PC-9 (cell line): ENCODE results near the gene TIGAR. TPM values are rescaled to one million over a fixed set of nuclear protein-coding genes. Genes with fewer than 3 reads are reported as not detected.

ENCODE experiments used
- BruUV-seq: library from RNA; stranded (reverse); fragments of 400-500 nt; replicated peaks from 2 replicates; lab custom pipeline; 2021; lab: Mats Ljungman, UMichigan
- CTCF ChIA-PET: fragments of 300-600 bp; sonication (Branson Sonifier 250); formaldehyde crosslinking; loops from one replicate; lab custom pipeline; 2022; ENCODE audit warnings: antibody characterized with exemption; lab: Charles Lee
- POLR2A ChIA-PET: fragments of 300-600 bp; sonication (Branson Sonifier 250); formaldehyde crosslinking; loops from one replicate; lab custom pipeline; 2022; ENCODE audit warnings: antibody characterized with exemption; ENCODE audit not compliant: unreplicated experiment; lab: Charles Lee
- DNase-seq, 2 experiments: peaks; one replicate each; pipeline versions ENCODE4 v3.0.0 to v3.0.0-alpha.2; 2015 to 2022; ENCODE audit warnings: mixed read lengths in 1 of 2
- H2AFZ ChIP-seq: fragments of 200-600 bp; sonication (generic); 2 replicates; pipeline ENCODE4 v1.8.1; 2017; ENCODE audit warnings: antibody characterized with exemption
- H3F3A ChIP-seq: fragments of 200-600 bp; sonication (generic); 2 replicates; pipeline ENCODE4 v1.8.1; 2017; ENCODE audit warnings: antibody characterized with exemption, mild to moderate bottlenecking, low read depth; ENCODE audit not compliant: insufficient read depth
- H3K27ac ChIP-seq: fragments of 200-600 bp; sonication (generic); 2 replicates; pipeline ENCODE4 v1.6.1; 2016; ENCODE audit warnings: mixed run types
- H3K27me3 ChIP-seq: fragments of 200-600 bp; sonication (generic); 2 replicates; pipeline ENCODE4 v1.6.1; 2016; ENCODE audit warnings: low read depth, mixed run types; ENCODE audit not compliant: insufficient read depth
- H3K36me3 ChIP-seq: fragments of 200-600 bp; sonication (generic); 2 replicates; pipeline ENCODE4 v1.6.1; 2016; ENCODE audit warnings: low read depth, mixed run types
- H3K4me1 ChIP-seq: fragments of 200-600 bp; sonication (generic); replicated peaks from 2 replicates; pipeline ENCODE4 v1.6.1; 2016; ENCODE audit warnings: mixed run types; ENCODE audit not compliant: insufficient read depth
- H3K4me2 ChIP-seq: fragments of 200-600 bp; sonication (generic); 2 replicates; pipeline ENCODE4 v1.6.1; 2017; ENCODE audit warnings: mixed run types
- H3K4me3 ChIP-seq: fragments of 200-600 bp; sonication (generic); 2 replicates; pipeline ENCODE4 v1.6.1; 2016; ENCODE audit warnings: mixed run types
- H3K79me2 ChIP-seq: fragments of 200-600 bp; sonication (generic); 2 replicates; pipeline ENCODE4 v1.6.1; 2017; ENCODE audit warnings: low read depth, mixed run types
- H3K9me2 ChIP-seq: fragments of 200-600 bp; sonication (generic); 2 replicates; pipeline ENCODE4 v1.8.1; 2017; ENCODE audit warnings: mild to moderate bottlenecking; ENCODE audit not compliant: insufficient read depth
- H3K9me3 ChIP-seq: fragments of 200-600 bp; sonication (generic); 2 replicates; pipeline ENCODE4 v1.8.1; 2016; ENCODE audit warnings: low read depth; ENCODE audit not compliant: insufficient read depth
- H4K20me1 ChIP-seq: fragments of 200-600 bp; sonication (generic); 2 replicates; pipeline ENCODE4 v1.8.1; 2017; ENCODE audit not compliant: insufficient read depth
- CTCF ChIP-seq: fragments of 200-600 bp; sonication (generic); conservative IDR thresholded peaks from 2 replicates; pipeline ENCODE4 v1.6.1; 2017; ENCODE audit warnings: mixed run types, antibody characterized with exemption, mild to moderate bottlenecking, moderate library complexity
- EZH2 ChIP-seq: fragments of 200-600 bp; sonication (generic); IDR thresholded peaks from 2 replicates; pipeline ENCODE4 v1.8.0; 2017; ENCODE audit warnings: antibody characterized with exemption, low read depth
- intact Hi-C: fragments of 100-400 bp; cut with micrococcal nuclease; formaldehyde crosslinking; loops from one replicate; pipeline ENCODE4 v1.10.0; 2022; ENCODE audit not compliant: unreplicated experiment
- total RNA-seq: library from RNA; stranded (reverse); gene quantifications from 2 replicates; pipeline ENCODE4 v1.2.3, GENCODE V29; 2021

Gene TIGAR
- total RNA-seq, 1 experiment from 2014 or later: 13.2 TPM

- TF ChIP-seq EZH2 (no peak), CTCF (no peak)
- Histone ChIP-seq H4K20me1 (no peaks in the 10 kb centered on the region), H3K27ac (no peak overlapping the region), H3K4me1 (no peaks in the 10 kb centered on the region), H3K9me3 (no peaks in the 10 kb centered on the region), H3K36me3 (no peaks in the 10 kb centered on the region), H3K4me2 (no peak overlapping the region), H3K79me2 (no peaks in the 10 kb centered on the region), H3K9me2 (no peaks in the 10 kb centered on the region), H2AFZ (no peak overlapping the region), H3K27me3 (peaks cover 90% of the 10 kb centered on the region), H3F3A (no peaks in the 10 kb centered on the region), H3K4me3 (no peak overlapping the region)
- CTCF ChIA-PET: no interaction called here
- intact Hi-C loops: no loop called here
- BruUV-seq: no TSS peak
- POLR2A ChIA-PET: no interaction called here
- no peak for DNase-seq
Observed at GRCh38 chr12:4370265-4370664, 49.3 kb downstream of the TIGAR start.

GRCh38 chr12:4372653-4373052 is 51.6 kb downstream of the TIGAR start:
- TF ChIP-seq CTCF (no peak), EZH2 (no peak)
- ChIA-PET POLR2A (no interaction called here), CTCF (no interaction called here)
- H3K4me1 ChIP-seq: no peaks in the 10 kb centered on the region
- peaks cover 91% of the 10 kb centered on the region for H3K27me3 ChIP-seq
- H3K79me2 ChIP-seq: no peaks in the 10 kb centered on the region
- H3F3A ChIP-seq: no peaks in the 10 kb centered on the region
- no peak overlapping the region for H3K4me3 ChIP-seq
- H3K9me2 ChIP-seq: no peaks in the 10 kb centered on the region
- intact Hi-C loops: no loop called here
- no peak overlapping the region for H3K4me2 ChIP-seq
- H3K36me3 ChIP-seq: no peaks in the 10 kb centered on the region
- no peak overlapping the region for H2AFZ ChIP-seq
- DNase-seq: no peak
- no peaks in the 10 kb centered on the region for H4K20me1 ChIP-seq
- no peak overlapping the region for H3K27ac ChIP-seq
- BruUV-seq: no TSS peak
- H3K9me3 ChIP-seq: no peaks in the 10 kb centered on the region

GRCh38 chr12:4375449-4375848 is 54.4 kb downstream of the TIGAR start:
- H3K27me3 ChIP-seq: peaks cover 93% of the 10 kb centered on the region
- no peak overlapping the region for H3K4me3 ChIP-seq
- H3K79me2 ChIP-seq: no peaks in the 10 kb centered on the region
- no peaks in the 10 kb centered on the region for H3K9me3 ChIP-seq
- POLR2A ChIA-PET: interaction anchor here (0.7 kb wide), 1 partner anchor 13 kb away, joined by 5 read pairs; no protein-coding TSS in a partner anchor
- intact Hi-C loops: no loop called here
- no peaks in the 10 kb centered on the region for H3K9me2 ChIP-seq
- no peaks in the 10 kb centered on the region for H4K20me1 ChIP-seq
- CTCF ChIA-PET: no interaction called here
- no peak for TF ChIP-seq EZH2
- no peaks in the 10 kb centered on the region for H3K36me3 ChIP-seq
- H3K4me1 ChIP-seq: no peaks in the 10 kb centered on the region
- DNase-seq: no peak
- H3K27ac ChIP-seq: no peak overlapping the region
- H2AFZ ChIP-seq: no peak overlapping the region
- no TSS peak for BruUV-seq
- H3F3A ChIP-seq: no peaks in the 10 kb centered on the region
- no peak overlapping the region for H3K4me2 ChIP-seq

GRCh38 chr12:4378772-4379171 is 57.8 kb downstream of the TIGAR start:
- H2AFZ ChIP-seq: no peak overlapping the region
- intact Hi-C loops: no loop called here
- H3K36me3 ChIP-seq: no peaks in the 10 kb centered on the region
- no peaks in the 10 kb centered on the region for H3K4me1 ChIP-seq
- no peaks in the 10 kb centered on the region for H3K9me2 ChIP-seq
- no TSS peak for BruUV-seq
- no peak overlapping the region for H3K4me3 ChIP-seq
- DNase-seq: no peak
- H4K20me1 ChIP-seq: no peaks in the 10 kb centered on the region
- no peak for TF ChIP-seq EZH2
- no peak for TF ChIP-seq CTCF
- no peak overlapping the region for H3K27ac ChIP-seq
- no peaks in the 10 kb centered on the region for H3F3A ChIP-seq
- H3K4me2 ChIP-seq: no peak overlapping the region
- ChIA-PET POLR2A (no interaction called here), CTCF (no interaction called here)
- peaks cover 96% of the 10 kb centered on the region for H3K27me3 ChIP-seq
- H3K9me3 ChIP-seq: no peaks in the 10 kb centered on the region
- no peaks in the 10 kb centered on the region for H3K79me2 ChIP-seq
